ENCODE data around the gene LAP3. TPM values are rescaled to one million over a fixed set of nuclear protein-coding genes. Genes with fewer than 3 reads are reported as not detected.
"Not testable (repeated sequence)": the region's sequence is repeated elsewhere in the genome, so short reads cannot be mapped to it uniquely, and the experiment has no call there.

The LAP3 gene
- 145 TPM for polyA plus RNA-seq (2012; ENCODE audit: low read depth, missing spikeins)

- peak; percentile 83 for DNase-seq (ENCODE audit: insufficient read length, low spot score)
- FAIRE-seq, result peak; percentile 99
- TF ChIP-seq POLR2A (IDR thresholded peaks at IDR 0.05; ENCODE audit: low read depth, low read length), result peak; percentile 98
- peak; percentile 98 for TF ChIP-seq POLR2AphosphoS5 (IDR thresholded peaks at IDR 0.05; ENCODE audit: low read depth, low read length)
- no peak for TF ChIP-seq PAX5 (IDR thresholded peaks at IDR 0.05; ENCODE audit: insufficient read depth, low read length, severe bottlenecking)
- TF ChIP-seq SPI1 (IDR thresholded peaks at IDR 0.05; ENCODE audit: low read depth, low read length), result no peak
- peak; percentile 87 for TF ChIP-seq POU2F2 (IDR thresholded peaks at IDR 0.05; ENCODE audit: low read depth, low read length)
- TF ChIP-seq TAF1 (IDR thresholded peaks at IDR 0.05; ENCODE audit: low read depth, low read length), result peak; percentile 98
Observed at GRCh38 chr4:17576932-17577664, at the start of gene LAP3. Gene LAP3 (plus strand): TSS chr4:17577198. CDS start chr4:17577466, 268 bp downstream.

GRCh38 chr4:17528551-17529165 lies 48.3 kb upstream of the LAP3 start:
- TF ChIP-seq POU2F2 (IDR thresholded peaks at IDR 0.05; ENCODE audit: low read depth, low read length) (no peak), POLR2A (IDR thresholded peaks at IDR 0.05; ENCODE audit: low read depth, low read length) (no peak), TAF1 (IDR thresholded peaks at IDR 0.05; ENCODE audit: low read depth, low read length) (no peak), SPI1 (IDR thresholded peaks at IDR 0.05; ENCODE audit: low read depth, low read length) (no peak), POLR2AphosphoS5 (IDR thresholded peaks at IDR 0.05; ENCODE audit: low read depth, low read length) (no peak), PAX5 (IDR thresholded peaks at IDR 0.05; ENCODE audit: insufficient read depth, low read length, severe bottlenecking) (no peak)
- FAIRE-seq (no peak), DNase-seq (ENCODE audit: insufficient read length, low spot score) (no peak)

- DNase-seq (ENCODE audit: insufficient read length, low spot score) (no peak), FAIRE-seq (no peak)
- TF ChIP-seq POU2F2 (IDR thresholded peaks at IDR 0.05; ENCODE audit: low read depth, low read length), result no peak
- no peak for TF ChIP-seq POLR2A (IDR thresholded peaks at IDR 0.05; ENCODE audit: low read depth, low read length)
- no peak for TF ChIP-seq TAF1 (IDR thresholded peaks at IDR 0.05; ENCODE audit: low read depth, low read length)
- no peak for TF ChIP-seq POLR2AphosphoS5 (IDR thresholded peaks at IDR 0.05; ENCODE audit: low read depth, low read length)
- TF ChIP-seq SPI1 (IDR thresholded peaks at IDR 0.05; ENCODE audit: low read depth, low read length), result no peak
- TF ChIP-seq PAX5 (IDR thresholded peaks at IDR 0.05; ENCODE audit: insufficient read depth, low read length, severe bottlenecking), result no peak
Observed at GRCh38 chr4:17531538-17532285, 45.3 kb upstream of the LAP3 start.

GRCh38 chr4:17534705-17535104 lies 42.3 kb upstream of the LAP3 start:
- FAIRE-seq (no peak), DNase-seq (ENCODE audit: insufficient read length, low spot score) (no peak)
- TF ChIP-seq POU2F2 (IDR thresholded peaks at IDR 0.05; ENCODE audit: low read depth, low read length) (no peak), POLR2A (IDR thresholded peaks at IDR 0.05; ENCODE audit: low read depth, low read length) (no peak), POLR2AphosphoS5 (IDR thresholded peaks at IDR 0.05; ENCODE audit: low read depth, low read length) (no peak), TAF1 (IDR thresholded peaks at IDR 0.05; ENCODE audit: low read depth, low read length) (no peak), PAX5 (IDR thresholded peaks at IDR 0.05; ENCODE audit: insufficient read depth, low read length, severe bottlenecking) (no peak), SPI1 (IDR thresholded peaks at IDR 0.05; ENCODE audit: low read depth, low read length) (no peak)

GRCh38 chr4:17535242-17535641 lies 41.8 kb upstream of the LAP3 start:
- FAIRE-seq, result no peak
- TF ChIP-seq PAX5 (IDR thresholded peaks at IDR 0.05; ENCODE audit: insufficient read depth, low read length, severe bottlenecking) (no peak), POU2F2 (IDR thresholded peaks at IDR 0.05; ENCODE audit: low read depth, low read length) (no peak), TAF1 (IDR thresholded peaks at IDR 0.05; ENCODE audit: low read depth, low read length) (no peak), POLR2AphosphoS5 (IDR thresholded peaks at IDR 0.05; ENCODE audit: low read depth, low read length) (no peak), SPI1 (IDR thresholded peaks at IDR 0.05; ENCODE audit: low read depth, low read length) (no peak), POLR2A (IDR thresholded peaks at IDR 0.05; ENCODE audit: low read depth, low read length) (no peak)
- no peak for DNase-seq (ENCODE audit: insufficient read length, low spot score)

- no peak for TF ChIP-seq TAF1 (IDR thresholded peaks at IDR 0.05; ENCODE audit: low read depth, low read length)
- no peak for TF ChIP-seq POLR2AphosphoS5 (IDR thresholded peaks at IDR 0.05; ENCODE audit: low read depth, low read length)
- no peak for TF ChIP-seq PAX5 (IDR thresholded peaks at IDR 0.05; ENCODE audit: insufficient read depth, low read length, severe bottlenecking)
- no peak for TF ChIP-seq POU2F2 (IDR thresholded peaks at IDR 0.05; ENCODE audit: low read depth, low read length)
- TF ChIP-seq POLR2A (IDR thresholded peaks at IDR 0.05; ENCODE audit: low read depth, low read length), result no peak
- TF ChIP-seq SPI1 (IDR thresholded peaks at IDR 0.05; ENCODE audit: low read depth, low read length), result no peak
- FAIRE-seq (no peak), DNase-seq (ENCODE audit: insufficient read length, low spot score) (no peak)
Observed at GRCh38 chr4:17535906-17536305, 41.1 kb upstream of the LAP3 start.

- not testable (repeated sequence) for DNase-seq (ENCODE audit: insufficient read length, low spot score); FAIRE-seq
Observed at GRCh38 chr4:17537060-17537459, 39.9 kb upstream of the LAP3 start.

- DNase-seq (ENCODE audit: insufficient read length, low spot score), result no peak
- TF ChIP-seq TAF1 (IDR thresholded peaks at IDR 0.05; ENCODE audit: low read depth, low read length), result no peak
- no peak for TF ChIP-seq POU2F2 (IDR thresholded peaks at IDR 0.05; ENCODE audit: low read depth, low read length)
- no peak for TF ChIP-seq POLR2A (IDR thresholded peaks at IDR 0.05; ENCODE audit: low read depth, low read length)
- TF ChIP-seq PAX5 (IDR thresholded peaks at IDR 0.05; ENCODE audit: insufficient read depth, low read length, severe bottlenecking), result no peak
- TF ChIP-seq POLR2AphosphoS5 (IDR thresholded peaks at IDR 0.05; ENCODE audit: low read depth, low read length), result no peak
- no peak for TF ChIP-seq SPI1 (IDR thresholded peaks at IDR 0.05; ENCODE audit: low read depth, low read length)
- FAIRE-seq, result no peak
Observed at GRCh38 chr4:17544205-17544604, 32.8 kb upstream of the LAP3 start.

- DNase-seq (ENCODE audit: insufficient read length, low spot score) (no peak), FAIRE-seq (no peak)
- TF ChIP-seq PAX5 (IDR thresholded peaks at IDR 0.05; ENCODE audit: insufficient read depth, low read length, severe bottlenecking) (no peak), SPI1 (IDR thresholded peaks at IDR 0.05; ENCODE audit: low read depth, low read length) (no peak), POLR2AphosphoS5 (IDR thresholded peaks at IDR 0.05; ENCODE audit: low read depth, low read length) (no peak), POU2F2 (IDR thresholded peaks at IDR 0.05; ENCODE audit: low read depth, low read length) (no peak), TAF1 (IDR thresholded peaks at IDR 0.05; ENCODE audit: low read depth, low read length) (no peak), POLR2A (IDR thresholded peaks at IDR 0.05; ENCODE audit: low read depth, low read length) (no peak)
Observed at GRCh38 chr4:17544831-17545234, 32.2 kb upstream of the LAP3 start.
